Measurements from ENCODE around the gene FHIT.
A peak's percentile ranks its signal among the peaks of the same experiment; 100 is the strongest.

The FHIT gene

DNA sequence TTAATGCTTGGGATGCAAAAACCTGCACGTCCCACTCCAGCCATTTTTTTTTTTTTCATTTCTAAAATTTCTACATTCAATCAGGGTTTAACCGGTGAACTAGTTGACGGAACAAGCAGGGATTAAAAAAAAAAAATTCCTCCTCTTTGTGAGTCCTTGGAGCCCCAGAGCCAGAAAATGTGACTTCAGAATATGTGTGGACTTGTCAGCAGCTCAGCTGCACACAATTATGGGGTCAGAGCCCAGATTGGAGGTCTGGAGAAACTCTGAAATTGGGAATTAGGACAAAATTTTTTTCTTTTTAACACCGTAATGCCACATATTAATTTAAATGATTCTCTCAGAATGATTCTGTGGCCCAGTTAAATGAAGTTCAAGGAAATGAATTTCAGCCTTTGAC, 1280.5 kb downstream of the FHIT start:
- Mint-ChIP-seq H3K4me3 (no peak overlapping the region), H3K36me3 (ENCODE audit: low read depth) (peaks cover 7% of the 10 kb centered on the region), H3K9me3 (peaks cover 3% of the 10 kb centered on the region), H3K27me3 (ENCODE audit: low read depth, poor library complexity) (peaks cover 5% of the 10 kb centered on the region), H3K27ac (peak overlapping the region; percentile 82), H3K4me1 (peaks cover 28% of the 10 kb centered on the region)
- DNase-seq = no peak
- TF ChIP-seq, protein P1, sequence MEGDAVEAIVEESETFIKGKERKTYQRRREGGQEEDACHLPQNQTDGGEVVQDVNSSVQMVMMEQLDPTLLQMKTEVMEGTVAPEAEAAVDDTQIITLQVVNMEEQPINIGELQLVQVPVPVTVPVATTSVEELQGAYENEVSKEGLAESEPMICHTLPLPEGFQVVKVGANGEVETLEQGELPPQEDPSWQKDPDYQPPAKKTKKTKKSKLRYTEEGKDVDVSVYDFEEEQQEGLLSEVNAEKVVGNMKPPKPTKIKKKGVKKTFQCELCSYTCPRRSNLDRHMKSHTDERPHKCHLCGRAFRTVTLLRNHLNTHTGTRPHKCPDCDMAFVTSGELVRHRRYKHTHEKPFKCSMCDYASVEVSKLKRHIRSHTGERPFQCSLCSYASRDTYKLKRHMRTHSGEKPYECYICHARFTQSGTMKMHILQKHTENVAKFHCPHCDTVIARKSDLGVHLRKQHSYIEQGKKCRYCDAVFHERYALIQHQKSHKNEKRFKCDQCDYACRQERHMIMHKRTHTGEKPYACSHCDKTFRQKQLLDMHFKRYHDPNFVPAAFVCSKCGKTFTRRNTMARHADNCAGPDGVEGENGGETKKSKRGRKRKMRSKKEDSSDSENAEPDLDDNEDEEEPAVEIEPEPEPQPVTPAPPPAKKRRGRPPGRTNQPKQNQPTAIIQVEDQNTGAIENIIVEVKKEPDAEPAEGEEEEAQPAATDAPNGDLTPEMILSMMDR (IDR thresholded peaks at IDR 0.05) = no peak

DNA sequence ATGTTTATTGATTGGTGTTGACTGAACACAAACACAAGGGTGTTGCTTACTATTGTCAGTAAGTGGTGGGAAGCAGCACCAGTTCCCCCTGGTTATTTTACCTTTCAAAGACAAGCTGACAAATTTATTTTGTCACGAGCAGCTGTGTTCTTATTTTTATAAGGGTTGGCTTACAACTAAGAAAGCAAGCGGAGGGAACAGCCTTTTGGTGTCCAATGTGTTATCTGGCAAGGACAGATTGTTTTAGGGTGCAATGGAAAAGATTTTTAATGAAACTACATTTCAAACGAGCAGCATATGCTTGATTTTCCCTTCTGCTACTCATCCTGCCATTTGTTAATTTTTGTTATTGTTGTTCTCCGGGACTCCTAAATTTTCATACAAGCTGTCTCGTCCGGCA, 1280.9 kb downstream of the FHIT start:
- peaks cover 5% of the 10 kb centered on the region for H3K27me3 Mint-ChIP-seq (ENCODE audit: low read depth, poor library complexity)
- TF ChIP-seq, protein P1 (IDR thresholded peaks at IDR 0.05) = no peak
- no peak overlapping the region for H3K4me3 Mint-ChIP-seq
- DNase-seq = no peak
- H3K27ac Mint-ChIP-seq = peak overlapping the region; percentile 82
- peaks cover 3% of the 10 kb centered on the region for H3K9me3 Mint-ChIP-seq
- H3K4me1 Mint-ChIP-seq = peaks cover 28% of the 10 kb centered on the region
- H3K36me3 Mint-ChIP-seq (ENCODE audit: low read depth) = peaks cover 7% of the 10 kb centered on the region

DNA sequence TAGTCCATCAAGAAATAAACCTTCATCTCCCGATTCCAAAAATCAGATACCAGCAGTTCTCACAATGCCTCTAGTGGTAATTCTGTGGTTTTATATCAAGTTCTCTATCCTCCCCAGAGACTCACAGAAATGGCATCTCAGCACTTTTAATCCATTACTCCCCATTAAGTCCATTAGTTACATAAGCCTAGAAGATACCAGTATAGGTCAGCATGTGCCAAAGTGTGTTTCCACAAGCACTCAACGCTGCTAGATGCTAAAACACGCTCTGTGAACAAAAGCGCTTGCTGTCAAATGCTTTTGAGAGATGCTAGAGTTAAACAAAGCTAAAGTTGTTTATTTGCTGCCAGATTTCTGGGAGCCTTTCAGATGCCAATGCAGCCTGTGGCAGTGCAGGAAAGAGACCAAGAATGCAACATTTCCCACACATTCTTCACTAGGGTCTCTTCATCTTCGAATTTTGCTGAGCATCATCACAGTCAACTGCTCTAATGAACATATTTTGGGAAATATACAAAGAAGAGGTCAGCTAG, 1282.7 kb downstream of the FHIT start:
- no peak for DNase-seq
- H3K27me3 Mint-ChIP-seq (ENCODE audit: low read depth, poor library complexity) = peaks cover 5% of the 10 kb centered on the region
- H3K4me1 Mint-ChIP-seq = peaks cover 28% of the 10 kb centered on the region
- H3K4me3 Mint-ChIP-seq = no peak overlapping the region
- no peak overlapping the region for H3K27ac Mint-ChIP-seq
- TF ChIP-seq, protein P1 (IDR thresholded peaks at IDR 0.05) = no peak
- H3K9me3 Mint-ChIP-seq = peaks cover 3% of the 10 kb centered on the region
- H3K36me3 Mint-ChIP-seq (ENCODE audit: low read depth) = peaks cover 7% of the 10 kb centered on the region

DNA sequence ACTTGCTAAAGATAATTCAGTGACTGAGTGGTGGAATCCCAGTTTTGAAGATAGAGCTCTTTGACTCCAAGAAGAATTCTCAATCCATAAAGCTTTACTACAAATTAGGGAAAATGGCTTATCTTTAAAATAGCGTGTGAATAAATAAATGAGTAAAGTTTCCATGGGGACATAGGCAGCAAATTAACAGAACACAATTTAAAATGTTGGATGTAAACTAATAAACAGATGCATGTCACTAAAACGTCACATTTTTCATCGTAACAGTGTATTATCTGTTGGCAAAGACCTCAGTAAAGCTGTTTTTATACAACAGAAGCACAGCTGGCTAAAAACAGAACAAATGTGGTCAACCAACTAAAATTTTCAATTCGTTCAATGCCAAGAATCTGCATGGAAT, 1287.6 kb downstream of the FHIT start:
- Mint-ChIP-seq H3K36me3 (ENCODE audit: low read depth) (peaks cover 16% of the 10 kb centered on the region), H3K9me3 (peaks cover 22% of the 10 kb centered on the region), H3K4me3 (no peak overlapping the region), H3K4me1 (peaks cover 5% of the 10 kb centered on the region), H3K27ac (no peak overlapping the region), H3K27me3 (ENCODE audit: low read depth, poor library complexity) (peaks cover 4% of the 10 kb centered on the region)
- DNase-seq = no peak
- TF ChIP-seq, protein P1 (IDR thresholded peaks at IDR 0.05) = no peak

DNA sequence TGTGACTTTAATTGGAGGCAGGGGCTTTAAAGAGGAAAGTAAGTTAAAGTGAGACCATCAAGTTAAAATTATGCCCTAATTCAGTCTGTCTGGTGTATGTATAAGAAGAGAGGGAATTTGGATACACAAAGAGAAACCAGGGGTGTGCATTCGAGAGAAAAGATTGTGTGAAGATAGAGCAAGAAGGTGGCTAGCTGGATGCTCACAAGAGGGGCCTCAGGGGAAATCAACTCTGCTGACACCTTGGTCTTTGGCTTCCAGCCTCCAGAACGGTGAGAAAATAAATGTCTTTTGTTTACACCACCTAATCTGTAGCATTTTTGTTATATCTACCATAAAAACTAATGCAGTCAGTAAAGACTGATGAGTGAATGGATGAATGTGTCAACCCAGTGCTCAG, 1294.1 kb downstream of the FHIT start:
- no peak for DNase-seq
- Mint-ChIP-seq H3K36me3 (ENCODE audit: low read depth) (peaks cover 16% of the 10 kb centered on the region), H3K9me3 (peaks cover 22% of the 10 kb centered on the region), H3K4me1 (no peaks in the 10 kb centered on the region), H3K4me3 (no peak overlapping the region), H3K27me3 (ENCODE audit: low read depth, poor library complexity) (peaks cover 10% of the 10 kb centered on the region), H3K27ac (no peak overlapping the region)
- TF ChIP-seq, protein P1 (IDR thresholded peaks at IDR 0.05) = no peak

DNA sequence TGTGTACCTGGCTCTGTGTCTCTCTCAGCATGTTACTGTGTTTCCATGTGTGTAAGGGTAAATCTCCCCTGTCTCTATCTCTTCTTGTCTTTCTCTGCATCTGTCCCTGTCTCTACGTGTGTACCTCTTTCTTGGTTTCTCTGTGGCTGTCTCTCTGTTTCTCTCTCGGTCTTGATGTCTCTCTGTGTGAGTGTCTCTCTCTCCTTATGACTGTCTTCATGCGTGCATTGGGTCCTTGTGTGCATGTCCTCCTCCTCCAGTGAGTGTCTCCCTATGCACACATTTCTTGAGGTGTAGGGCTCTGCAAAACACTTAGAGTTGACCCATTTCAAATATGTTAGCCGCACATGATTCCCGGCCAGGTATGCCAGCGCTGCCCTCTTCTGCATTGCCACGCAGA, 1298.1 kb downstream of the FHIT start:
- no peaks in the 10 kb centered on the region for H3K4me1 Mint-ChIP-seq
- TF ChIP-seq, protein P1 (IDR thresholded peaks at IDR 0.05) = no peak

More for the DNA sequence above, 1298.1 kb downstream of the FHIT start:
- Mint-ChIP-seq H3K36me3 (ENCODE audit: low read depth) (no peaks in the 10 kb centered on the region), H3K4me3 (no peak overlapping the region), H3K9me3 (no peaks in the 10 kb centered on the region), H3K27ac (no peak overlapping the region), H3K27me3 (ENCODE audit: low read depth, poor library complexity) (peaks cover 8% of the 10 kb centered on the region)
- no peak for DNase-seq
